HG02870 (cell line): Measurements from ENCODE around the gene BHLHE23.

Experiments used
- ATAC-seq: cut with Tn5 transposase; IDR thresholded peaks from one replicate; pipeline ENCODE4 v1.9.1; 2021; ENCODE audit warnings: mild to moderate bottlenecking, moderate library complexity; ENCODE audit not compliant: unreplicated experiment

Gene BHLHE23

DNA sequence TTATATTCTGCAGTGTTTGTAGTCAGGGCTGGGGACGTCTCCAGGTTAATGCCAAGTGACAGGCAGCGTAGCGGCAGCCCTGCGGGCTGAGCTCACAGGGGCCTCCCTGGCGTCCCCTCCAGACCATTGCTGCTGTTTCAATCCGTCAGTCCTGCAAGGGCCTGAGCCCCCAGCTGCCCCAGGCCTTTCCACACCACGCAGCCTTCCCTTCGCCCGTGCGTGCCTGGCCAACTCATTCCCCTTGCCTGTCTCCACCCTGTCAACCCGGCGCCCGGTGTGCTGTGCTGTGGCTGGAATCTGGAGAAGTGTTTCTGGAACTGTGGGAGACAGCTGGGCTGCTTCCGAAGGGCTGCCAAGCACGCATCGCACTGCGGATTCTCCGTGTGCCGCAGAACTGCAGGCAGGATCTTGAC lies 11.9 kb downstream of the BHLHE23 start:
- ATAC-seq = no peak

DNA sequence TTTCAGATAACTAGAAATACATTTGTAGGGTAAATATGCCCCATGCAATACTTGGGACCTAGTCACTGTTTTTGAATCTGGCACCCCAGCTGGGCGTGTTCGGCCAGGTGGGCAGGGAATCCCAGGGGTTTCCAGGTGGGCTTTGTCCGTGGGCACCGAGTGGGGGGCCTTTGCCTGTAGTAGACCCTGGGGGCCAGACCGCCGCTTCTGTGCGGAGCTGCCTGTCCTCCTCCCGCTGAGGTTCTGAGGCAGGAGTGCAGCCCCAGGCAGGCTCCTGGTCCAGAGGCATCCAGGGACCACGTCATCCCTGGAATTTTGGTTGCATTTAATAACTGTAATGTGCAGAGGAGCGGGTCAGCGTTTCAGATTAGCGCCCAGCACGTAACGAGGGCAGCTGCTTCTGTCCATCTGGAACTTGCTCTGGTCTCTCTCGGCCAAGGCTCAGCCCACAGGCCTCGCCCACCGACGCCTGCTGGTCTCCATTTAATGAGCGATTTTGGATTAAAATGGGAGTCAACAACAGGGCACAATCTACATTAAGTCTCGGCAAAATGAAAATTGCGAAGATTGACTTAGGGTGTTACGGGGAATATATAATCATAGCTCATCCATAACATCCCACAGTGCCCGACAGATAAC lies 12.8 kb downstream of the BHLHE23 start:
- ATAC-seq = no peak

DNA sequence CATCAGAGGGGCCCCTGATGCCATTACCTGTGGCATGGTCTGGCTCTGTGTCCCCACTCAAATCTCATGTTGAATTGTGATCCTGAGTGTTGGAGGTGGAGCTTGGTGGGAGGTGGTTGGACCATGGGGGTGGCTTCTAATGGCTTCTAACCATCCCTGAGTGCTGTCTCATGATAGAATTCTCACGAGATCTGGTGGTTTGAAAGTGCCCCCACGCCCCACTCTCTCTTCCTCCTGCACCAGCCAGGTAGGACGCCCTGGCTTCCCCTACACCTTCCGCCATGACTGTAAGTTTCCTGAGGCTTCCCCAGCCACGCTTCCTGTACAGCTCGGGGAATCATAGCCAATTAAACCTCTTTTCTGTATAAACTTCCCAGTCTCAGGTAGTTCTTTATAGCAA lies 14.9 kb downstream of the BHLHE23 start:
- no peak for ATAC-seq

DNA sequence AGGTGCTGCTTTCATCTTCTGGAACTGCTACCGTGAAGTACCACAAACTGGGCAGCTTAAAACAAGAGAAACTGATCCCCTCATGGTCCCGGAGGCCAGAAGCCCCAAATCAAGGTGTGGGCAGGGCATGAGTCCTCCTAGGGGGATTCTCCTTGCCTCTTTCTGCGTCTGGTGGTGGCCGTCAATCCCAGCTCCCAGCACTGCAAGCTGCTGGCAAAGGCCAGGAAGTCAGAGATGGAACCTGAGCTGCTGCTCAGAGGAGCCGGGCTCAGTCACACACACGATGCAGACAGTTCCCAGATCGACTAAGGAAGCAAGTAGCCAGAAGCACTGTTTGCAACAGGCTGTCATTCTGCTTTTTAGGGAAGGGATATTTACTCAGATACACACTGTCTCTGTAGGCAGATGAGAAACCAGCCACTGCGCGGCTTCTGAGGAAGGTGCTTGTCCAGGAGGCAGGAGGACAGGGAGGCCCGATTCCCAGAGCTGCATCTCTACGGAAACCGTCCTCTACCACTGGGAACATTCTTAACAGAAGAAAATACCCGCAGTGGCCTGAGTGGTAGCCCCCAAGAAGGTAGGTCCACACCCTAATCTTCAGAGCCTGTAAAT lies 15.5 kb downstream of the BHLHE23 start:
- ATAC-seq = no peak

DNA sequence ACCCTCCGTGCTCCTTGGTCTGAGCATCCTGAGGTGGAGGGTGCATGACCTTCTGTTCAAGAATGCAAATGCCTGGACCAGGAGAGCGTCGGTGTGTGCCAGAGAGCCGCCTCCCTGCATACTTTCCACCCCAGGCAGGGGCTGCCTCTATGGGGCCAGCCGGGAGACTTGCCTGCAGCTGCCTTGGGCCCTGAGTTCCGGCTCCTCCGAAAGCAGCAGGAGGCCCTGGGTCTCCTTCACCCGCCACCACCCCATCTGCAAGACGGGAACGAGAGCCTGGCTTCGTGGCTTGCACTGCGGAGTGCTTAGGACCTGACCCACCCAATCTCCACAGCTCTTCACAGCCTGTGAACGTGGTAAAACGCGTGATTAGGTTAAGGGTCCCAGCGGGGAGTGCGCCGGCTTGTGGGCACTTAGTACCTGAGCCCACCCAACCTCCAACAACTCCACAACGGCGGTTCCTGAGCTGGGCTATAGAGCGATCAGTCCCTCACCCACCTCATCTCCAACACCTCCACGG lies 16.4 kb downstream of the BHLHE23 start:
- no peak for ATAC-seq

DNA sequence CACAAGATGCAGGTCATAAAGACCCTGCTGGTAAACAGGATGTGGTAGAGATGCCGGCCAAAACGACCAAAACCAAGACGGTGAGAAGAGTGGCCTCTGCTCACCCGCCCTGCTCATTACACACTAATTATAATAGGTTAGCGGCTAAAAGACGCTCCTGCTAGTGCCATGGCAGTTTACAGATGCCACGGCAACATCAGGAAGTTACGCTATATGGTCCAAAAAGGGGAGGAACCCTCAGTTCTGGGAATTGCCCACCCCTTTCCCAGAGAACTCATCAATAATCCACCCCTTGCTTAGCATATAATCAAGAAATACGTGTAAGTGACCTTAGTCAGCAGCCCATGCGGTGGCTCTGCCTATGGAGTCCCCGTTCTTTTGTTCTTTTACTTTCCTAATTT lies 17.6 kb downstream of the BHLHE23 start:
- ATAC-seq = no peak

DNA sequence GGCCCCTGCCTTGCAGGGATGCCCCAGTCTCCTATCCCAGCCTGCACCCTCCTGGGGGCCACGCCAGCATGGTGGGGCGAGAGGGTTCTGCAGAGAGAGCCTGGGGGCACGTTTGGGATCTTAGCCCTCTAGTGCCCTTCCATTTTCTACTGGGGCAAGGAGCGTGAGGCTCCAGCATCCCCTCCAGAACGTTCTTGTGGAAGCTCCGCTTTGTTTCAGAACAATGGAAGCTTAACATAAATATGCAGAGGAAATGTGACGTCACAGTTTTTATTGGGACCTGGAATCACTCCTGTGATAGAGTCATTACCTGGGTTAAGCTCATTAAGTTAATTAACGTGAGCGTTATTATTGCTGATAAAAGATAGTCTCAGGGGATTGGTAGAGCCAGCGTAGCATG lies 19.6 kb downstream of the BHLHE23 start:
- ATAC-seq = no peak

DNA sequence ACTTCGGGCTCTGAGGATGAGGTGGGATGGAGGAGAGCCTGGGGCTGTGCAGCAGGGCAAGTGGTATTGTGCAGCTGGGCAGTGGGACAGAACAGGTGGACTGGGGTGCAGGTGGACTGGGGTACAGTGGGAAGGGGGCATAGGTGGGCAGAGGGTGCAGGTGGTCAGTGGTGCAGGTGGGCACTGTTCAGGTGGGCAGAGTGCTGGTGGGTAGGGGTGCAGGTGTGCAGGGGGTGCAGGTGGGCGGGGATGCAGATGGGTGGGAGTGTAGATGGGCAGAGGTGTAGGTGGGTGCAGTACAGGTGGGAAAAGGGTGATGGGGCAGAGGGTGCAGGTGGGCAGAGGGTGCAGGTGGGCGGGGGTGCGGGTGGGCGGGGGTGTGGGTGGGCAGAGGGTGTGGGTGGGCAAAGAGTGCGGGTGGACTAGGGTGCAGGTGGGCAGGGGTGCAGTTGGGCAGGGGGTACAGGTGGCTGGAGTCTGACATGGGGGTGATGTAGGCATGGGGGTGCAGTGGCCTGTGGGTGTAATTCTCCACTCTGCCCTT lies 20.4 kb downstream of the BHLHE23 start:
- no peak for ATAC-seq

DNA sequence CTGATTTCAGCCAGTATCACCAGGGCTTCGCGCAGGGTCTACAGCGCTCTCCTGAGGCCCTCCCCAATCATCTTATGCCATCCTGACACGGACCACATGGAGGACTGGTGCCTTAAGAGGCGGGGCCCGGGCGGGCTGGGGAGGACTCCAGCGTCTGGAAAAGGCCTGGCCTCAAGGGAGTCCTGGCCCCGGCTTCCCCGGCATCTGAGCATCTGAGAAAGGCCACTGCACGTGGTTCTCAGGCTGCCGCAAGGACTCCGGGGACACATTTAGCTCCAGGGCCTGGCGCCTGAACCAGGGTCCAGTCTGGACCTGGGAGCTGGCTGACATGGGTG lies 21.4 kb downstream of the BHLHE23 start:
- no peak for ATAC-seq

DNA sequence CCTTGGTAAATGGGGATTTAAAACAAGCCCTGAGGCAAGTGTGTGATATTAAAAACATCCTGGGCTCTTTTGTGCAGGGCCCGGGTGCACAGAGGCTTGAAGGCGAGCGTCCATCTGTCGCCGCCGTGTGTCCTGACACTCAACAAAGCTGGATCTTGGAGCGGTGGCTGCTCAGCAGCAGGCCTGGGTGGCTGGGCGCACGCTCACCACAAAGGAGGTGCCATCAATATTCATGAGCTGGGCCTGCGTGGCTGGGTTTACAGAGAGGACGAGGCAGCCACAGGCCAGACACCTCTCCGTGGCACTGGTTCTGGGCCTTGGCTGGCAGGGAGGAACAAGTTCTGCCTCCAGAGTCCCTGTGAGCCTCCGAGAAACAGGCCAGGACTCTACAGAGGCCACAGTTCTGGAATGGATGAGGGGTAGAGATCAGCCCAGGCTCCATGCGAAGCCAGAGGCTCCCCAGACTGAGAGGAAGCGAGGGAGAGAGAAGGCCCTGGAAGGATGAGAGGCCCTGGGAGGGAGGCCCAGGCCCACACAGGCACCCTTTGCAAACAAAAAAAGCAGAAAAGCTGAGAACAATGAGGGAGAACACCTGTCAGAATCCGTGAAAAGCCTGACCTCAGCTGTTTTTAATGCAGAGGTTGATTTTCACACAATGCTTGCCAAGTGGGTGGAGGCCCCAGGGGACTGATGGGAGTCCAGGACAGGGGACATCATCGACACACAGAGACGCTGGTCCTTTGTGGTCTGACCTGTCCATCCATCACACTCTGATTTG lies 21.9 kb downstream of the BHLHE23 start:
- ATAC-seq = no peak

DNA sequence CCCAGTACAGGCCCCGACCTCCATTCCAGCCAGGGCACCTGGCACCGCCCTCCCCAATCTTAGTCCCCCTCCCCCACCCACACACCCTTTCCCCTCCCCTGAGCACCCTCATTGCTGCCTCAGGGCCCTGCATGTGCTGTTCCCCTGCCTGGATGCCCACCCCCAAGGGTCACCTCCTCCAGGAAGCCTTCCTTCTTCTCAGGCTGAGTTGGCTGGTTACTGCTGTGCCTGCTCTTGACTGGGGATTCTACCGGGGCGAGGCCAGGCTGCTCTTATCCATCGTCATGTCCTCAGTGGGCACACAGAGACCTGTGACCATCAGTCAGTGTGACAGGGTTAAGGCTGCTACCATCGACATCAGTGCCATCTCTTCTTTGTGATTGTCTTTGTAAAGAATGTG lies 23.6 kb downstream of the BHLHE23 start:
- ATAC-seq = no peak

DNA sequence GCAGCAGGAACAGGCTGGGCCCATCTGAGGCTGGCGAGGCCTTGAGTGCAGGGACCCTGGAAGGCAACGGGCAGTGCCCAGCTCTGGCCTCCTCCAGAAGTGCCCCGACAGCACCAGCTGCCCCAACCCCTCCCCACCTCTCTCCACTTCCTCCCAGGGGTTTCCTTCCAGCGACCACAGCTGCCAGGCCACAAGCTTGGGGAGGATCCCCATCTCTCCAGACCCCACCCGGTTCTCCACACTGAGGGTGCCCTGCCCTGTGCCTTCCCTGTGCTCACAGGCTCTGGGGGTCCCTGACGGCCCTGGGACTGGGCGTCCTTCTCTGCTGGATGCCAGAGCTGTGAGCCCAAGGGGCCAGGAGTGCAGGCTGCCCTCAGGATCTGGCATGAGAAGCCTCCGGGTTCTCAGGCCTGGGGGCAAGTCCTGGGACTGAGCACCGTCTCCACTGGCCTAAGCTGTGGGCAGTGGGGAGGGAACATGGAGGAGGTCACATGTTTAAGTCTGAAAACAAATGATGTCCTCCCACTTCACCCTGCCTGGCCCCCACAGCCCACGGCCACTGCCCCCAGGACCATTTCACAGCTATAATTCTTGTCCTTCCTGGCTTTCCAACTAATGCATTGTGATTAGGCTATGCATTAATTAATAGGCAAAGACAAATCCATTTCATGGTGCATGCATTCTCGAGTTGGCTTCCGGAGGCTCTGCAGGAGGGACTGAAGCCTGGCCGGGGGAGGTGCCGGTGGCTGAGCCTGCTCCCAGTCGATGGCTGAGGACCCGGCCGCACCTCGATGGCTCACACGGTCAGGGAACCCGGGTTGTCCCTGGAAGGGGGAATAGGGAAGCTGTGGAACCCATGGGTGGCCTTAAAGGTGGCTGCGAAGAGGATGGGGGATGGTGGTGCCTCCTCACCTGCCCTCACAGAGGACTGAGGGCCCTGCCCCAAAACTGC lies 24.4 kb downstream of the BHLHE23 start:
- no peak for ATAC-seq

DNA sequence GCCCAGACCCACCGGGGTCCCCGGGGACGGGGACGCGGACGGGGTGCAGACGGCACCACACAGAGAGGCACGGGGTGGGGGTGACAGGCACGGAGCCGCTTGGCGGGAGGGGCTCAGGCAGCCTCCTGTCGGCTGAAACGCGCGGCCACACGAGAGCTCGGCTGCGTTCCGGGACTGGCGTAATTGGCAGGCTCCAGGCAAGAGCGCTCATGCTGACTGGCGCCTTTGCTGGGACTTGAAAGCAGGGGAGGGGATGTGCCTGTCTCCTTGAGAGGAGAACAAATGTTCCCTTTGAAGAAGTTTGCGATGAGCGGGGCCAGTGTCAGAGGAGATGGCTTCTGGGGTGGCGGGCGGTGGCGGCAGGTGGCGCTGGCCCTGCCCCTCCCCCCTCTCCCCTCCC lies 25.8 kb downstream of the BHLHE23 start:
- ATAC-seq = no peak

DNA sequence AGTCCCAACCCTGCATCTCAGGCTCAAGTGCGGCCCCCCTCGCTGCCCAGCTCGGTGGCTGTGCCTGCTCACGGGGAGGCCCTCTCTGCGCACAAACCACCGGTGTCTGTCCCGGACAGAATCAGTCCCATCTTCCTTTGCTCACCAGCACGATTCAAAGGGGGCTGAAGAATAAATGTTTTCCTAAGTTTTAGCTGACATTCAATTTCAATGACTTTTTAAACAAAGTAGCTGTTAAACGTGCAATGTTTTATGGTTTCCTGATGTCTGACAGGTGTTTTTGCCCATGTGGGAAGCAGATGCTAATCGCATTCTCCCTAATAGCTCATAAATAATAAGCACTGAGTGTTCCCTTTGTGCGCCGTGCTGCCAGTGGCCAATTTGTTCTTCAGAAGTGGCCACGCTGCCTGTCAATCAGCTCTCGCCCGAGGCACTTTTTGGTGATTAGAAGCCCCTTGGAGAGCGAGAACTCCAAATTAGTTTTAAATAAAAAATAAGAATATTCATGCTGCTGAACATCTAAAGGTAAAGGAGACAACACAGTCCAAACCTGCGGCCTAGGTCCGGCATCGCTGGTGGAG lies 26.3 kb downstream of the BHLHE23 start:
- ATAC-seq = no peak

DNA sequence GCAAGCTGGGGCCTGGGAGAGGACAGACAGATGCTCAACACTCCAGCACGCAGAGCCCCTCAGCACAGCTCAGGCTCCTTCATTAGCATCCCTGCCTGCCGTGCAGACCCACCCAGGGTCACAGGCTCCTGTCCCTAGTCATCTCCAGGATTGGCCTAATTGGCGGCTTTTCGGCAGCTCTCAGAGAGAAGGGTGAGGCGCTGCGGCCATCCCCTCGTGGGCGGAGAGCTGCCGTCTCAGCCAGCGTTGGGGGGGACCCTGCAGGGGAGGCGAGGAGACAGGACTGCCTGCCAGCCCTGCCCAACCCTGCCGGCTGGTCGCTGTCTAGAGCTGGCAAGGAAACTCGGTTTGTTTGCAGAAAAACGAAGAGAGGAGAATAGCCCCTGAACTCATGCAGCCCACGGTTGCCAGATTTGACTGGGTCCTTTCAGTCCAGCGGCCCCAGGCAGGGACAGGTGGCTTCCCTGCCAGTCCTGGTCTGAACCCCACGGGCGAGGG lies 26.8 kb downstream of the BHLHE23 start:
- no peak for ATAC-seq

DNA sequence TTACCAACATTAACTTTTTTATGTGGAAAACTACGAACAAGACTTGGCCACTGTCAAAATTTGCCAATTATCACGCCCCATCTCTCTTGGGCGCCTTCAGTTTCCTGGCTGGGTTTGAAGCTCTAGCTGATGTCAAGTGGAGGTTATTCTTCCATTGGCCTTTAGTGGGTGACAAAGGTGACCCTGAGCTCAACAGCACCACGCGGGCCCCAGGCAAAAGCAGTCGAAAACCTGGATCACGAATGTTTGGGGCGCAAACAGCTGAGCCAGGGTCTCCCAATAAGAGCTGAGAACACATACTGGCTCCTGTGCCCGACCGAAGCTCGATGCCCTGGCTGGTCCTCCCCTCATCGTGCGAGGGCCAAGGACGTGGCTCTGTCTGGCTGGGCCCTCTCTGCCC lies 27.5 kb downstream of the BHLHE23 start:
- ATAC-seq = no peak

DNA sequence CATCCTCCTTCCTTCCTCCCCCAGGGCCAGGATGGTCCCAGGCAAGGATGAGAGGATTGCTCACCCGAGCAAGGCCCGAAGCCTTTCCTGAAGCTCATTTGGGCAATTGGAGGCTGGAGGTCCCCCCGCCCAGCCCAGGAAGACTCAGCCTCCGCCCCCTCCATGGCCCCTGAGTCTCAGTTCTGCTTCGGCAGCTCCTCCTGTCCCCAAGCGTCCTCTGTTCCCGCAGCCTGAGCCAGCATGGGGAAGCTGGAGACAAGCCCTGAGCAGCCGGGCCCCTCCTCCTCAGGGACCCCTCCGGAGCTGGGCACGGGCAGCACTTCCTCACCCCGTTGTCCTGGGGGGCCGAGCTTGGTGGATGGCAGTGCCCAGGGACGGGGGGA lies 28.2 kb downstream of the BHLHE23 start:
- no peak for ATAC-seq

DNA sequence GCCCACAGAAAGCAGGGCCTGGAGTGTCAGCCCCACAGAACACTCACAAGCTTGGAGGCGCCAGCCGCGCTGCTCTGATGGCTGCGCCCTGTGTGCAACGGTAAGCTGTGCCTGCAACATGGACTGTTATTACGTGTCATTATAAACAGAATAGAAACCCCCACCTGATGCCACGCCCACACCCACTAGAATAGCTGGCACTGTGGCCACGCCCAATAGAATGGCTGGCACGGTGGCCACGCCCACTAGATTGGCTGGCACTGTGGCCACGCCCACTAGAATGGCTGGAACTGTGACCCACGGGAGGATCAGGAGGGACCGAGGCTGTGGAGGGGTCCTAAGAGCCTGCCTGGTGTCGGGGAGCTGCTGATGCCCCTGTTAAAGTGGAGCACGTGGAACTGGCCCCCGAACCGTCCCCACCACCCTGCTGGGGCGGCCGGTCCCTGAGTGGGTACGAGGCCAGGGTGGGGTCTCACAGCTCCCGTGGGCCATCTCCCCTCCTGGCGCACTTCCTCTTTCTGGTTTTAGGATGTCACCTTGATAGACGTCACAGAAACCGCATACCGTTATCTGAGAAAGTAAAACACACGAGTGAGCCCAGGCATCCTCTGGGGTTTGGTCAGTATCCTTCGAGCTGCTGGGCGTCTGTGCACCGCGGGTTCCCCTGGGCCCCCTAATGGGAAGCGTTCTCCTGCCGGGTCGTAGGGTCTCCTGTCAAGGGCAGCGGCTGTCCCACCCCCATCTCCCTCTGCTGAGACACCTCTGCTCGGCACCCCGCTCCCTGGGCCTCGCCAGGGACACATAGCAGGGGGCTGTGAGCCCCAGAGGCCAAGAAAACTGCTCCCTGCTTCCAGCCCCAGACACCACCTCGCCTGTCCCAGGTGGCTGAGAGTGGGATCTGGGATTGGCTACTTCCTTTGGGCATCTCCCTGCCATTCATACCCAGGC lies 28.9 kb downstream of the BHLHE23 start:
- peak; percentile 56 for ATAC-seq

DNA sequence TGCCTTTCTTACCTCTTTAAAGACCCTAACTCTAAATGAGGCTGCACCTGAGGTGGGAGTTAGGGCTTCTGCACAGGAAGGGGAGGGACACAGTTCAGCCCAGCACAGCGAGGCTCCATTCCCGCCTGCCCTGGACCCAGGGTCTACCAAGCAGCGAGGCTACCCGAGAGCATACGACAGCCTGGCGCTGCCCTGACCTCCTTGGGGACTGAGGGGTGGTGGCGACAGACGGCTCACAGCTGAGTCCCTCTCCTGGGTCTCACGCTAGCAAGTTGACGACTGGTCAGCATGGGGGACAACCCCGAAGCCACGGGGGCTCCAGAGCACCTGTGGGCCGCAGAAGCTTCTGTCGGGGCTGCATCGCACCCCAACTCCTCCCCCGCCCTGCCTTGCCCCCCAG lies 29.9 kb downstream of the BHLHE23 start:
- ATAC-seq = no peak
